Breast epithelium (tissue), 3 donors: ENCODE measurements around the gene ZNF516.

ENCODE experiments used
- CTCF ChIP-seq, 3 donors: fragments of 450-650 bp; IDR thresholded peaks; one replicate each; pipeline ENCODE4 v1.5.1; 2016 to 2017; ENCODE audit warnings: antibody characterized with exemption in 3 of 3, mild to moderate bottlenecking in 3 of 3, moderate library complexity in 3 of 3
- POLR2A ChIP-seq: fragments of 450-650 bp; IDR thresholded peaks from one replicate; pipeline ENCODE4 v1.6.1; 2016; ENCODE audit warnings: antibody characterized with exemption, mild to moderate bottlenecking, moderate library complexity

- TF ChIP-seq CTCF (IDR thresholded peaks at IDR 0.05) (no peak), POLR2A (no peak)
Measured at GRCh38 chr18:76356666-76357065, 138.4 kb downstream of the ZNF516 start.
